Right renal cortex interstitium (tissue), 3 donors: Measurements from ENCODE around the gene LCOR. TPM values are rescaled to one million over a fixed set of nuclear protein-coding genes. Genes with fewer than 3 reads are reported as not detected.
"Not testable (repeated sequence)": the region's sequence is repeated elsewhere in the genome, so short reads cannot be mapped to it uniquely, and the experiment has no call there.

ENCODE experiments used
- DNase-seq, 3 donors: peaks; one replicate each; pipeline ENCODE4 v3.0.0-alpha.2; 2013; ENCODE audit warnings: low read depth in 3 of 3, low spot score in 2 of 3
- polyA plus RNA-seq, 3 donors: library from polyadenylated mRNA; unstranded; fragments of 120-200 nt; gene quantifications; one replicate each; pipeline ENCODE4 v1.2.1, GENCODE V29; 2013; ENCODE audit not compliant: insufficient read length in 3 of 3

The LCOR gene
- polyA plus RNA-seq, 3 donors: 26.5 to 28.5 (median 28.5) TPM

DNA sequence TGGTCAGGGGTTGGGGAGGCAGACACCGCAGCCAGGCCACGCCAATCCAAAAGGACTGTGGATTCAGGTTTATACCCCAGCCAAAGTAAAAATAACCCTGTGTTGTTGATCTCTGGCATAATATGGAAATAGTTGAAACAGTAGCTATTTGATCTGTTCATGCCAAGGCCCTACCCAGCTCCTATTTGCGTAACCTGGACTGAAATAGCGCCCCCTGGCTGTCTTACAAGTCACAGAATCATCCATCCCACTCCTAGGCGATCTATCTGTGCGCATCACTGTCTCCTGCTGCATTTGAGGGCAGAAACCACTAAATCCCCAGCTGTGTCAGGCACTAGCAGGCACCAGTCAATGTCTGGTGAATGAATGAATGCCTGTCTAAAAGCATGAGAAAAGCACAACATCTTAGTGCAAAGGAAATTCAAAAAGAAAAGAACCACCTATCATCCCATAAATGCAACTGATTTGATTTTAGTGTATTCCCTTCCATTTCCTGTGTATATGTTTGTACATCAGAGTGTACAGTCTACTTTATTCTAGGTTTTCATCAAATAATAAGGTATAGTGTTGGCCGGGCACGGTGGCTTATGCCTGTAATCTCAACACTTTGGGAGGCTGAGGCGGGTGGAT lies 193.6 kb downstream of the LCOR start:
- peak in 2 of 3 donors; percentile 23 to 31 for DNase-seq

DNA sequence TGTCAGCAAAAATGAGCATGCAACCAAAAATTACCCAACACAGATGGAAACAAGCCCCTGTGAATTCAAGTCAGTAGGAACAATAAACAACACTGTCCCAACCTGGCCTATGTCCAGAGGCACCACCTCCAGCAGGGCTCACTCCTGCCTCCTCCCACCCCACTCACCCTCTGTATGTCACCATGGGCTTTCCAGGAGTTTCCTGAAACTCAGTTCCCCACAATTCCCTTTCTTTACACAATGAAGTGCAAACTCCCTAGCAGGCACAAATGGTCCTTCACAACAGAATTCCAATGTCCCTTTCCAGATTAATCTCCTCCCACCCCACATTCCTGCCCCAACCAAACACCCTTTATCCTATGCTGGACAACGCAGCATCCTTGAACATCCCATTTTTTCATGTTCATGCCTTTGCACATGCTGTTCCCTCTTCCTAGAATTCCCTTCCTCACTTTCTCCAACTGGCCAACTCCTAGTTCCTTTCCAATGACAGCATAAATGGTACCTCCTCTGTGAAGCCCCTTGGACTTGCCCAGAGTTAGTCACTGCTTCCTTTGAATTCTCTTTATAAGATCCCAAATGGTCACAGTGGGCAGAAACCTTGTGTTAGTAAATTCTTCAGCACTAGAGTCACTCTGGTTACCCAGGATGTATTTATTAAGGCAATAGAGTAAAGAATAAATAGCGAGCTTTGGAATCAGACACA lies 196.2 kb downstream of the LCOR start:
- DNase-seq: no peak

DNA sequence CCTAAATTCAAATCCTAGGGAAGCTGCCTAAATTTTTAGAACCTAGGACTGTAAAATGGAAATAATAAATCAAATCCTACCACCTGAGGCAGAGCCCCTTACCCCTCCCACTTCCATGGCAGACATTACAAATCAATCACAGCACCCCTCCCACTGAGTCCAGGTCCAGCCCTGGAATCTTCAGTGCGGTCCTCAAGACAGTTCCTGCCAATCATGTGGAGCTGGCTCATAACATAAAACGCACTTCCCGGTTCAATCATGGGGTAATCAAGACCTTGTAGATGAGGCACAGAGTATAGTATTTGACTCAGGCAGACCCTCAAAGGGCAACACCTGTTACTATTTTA lies 196.7 kb downstream of the LCOR start:
- no peak for DNase-seq

DNA sequence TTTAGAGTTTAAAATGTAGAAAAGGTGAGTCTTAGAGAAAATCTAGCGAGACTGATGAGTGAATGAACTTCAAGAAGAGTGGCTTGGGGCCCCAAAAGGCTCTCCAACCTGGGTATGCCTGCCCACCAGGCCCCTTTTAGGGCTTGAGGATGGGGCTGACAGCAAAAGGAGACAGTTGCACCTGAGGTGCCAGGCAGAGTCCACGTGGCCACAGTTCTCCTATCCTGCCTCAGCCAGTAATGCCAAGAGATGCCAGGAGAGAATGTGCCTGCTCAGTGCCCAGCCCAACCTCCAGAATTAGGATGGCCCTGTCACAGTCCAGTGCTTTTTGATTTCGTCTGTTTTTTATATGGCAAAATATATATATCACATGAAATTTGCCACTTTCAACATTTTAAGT lies 197.2 kb downstream of the LCOR start:
- no peak for DNase-seq

DNA sequence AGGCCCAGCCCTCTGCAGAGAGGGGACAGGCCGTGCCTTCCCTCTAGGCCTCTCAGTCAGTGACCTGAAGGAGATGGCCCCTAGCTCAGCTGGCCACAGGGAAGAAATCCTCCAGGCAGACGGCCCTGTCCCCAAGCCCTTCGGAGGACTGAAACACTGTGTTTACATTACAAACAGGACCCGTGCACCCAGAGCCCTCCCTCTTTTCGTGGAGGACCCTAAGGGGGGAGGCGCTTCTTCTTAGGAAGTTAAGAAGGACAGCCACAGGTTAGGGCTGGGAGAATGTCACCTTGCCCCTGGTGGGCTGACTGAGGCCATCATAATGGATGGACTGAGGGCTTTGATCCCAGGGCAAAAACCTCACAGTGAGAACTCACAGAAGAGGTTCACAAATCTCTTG lies 198.8 kb downstream of the LCOR start:
- no peak for DNase-seq

DNA sequence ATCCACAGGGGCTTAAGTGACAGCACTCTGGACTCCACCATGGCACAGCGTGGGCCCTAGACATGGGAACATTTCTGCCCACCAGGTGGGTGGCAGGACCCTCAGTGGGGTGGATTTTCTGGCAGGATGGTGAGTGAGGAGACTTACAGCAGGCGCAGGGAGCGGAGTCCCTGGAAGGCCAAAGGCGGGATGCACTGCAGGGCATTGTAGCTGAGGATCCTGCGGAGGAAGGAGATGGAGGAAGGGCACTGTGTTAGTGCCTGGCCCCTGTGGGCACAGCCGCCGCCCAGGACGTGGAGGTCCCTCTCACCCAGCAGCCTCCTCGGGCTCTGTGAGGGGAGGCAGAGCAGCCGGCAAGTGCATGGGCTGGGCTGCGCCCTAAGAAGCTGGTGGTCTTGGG lies 199.4 kb downstream of the LCOR start:
- DNase-seq: no peak

DNA sequence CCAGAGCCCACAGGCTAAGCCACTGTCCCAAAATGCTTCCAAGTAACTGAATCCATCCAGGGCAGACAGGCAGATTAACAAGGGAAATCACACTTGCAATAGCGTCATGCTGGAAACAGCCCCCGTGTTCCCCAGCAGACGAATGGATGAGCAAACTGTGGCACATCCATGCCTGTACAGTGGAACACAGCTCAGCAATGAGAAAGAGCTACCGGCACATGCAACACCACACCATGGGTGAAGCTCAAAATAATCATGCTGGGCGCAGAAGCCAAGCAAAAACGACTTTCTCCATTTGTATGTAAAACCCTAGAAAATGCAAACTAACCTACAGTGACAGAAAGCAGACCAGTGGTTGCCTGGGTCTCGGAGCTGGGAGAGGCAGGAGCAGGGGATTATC lies 200.5 kb downstream of the LCOR start:
- DNase-seq: no peak

DNA sequence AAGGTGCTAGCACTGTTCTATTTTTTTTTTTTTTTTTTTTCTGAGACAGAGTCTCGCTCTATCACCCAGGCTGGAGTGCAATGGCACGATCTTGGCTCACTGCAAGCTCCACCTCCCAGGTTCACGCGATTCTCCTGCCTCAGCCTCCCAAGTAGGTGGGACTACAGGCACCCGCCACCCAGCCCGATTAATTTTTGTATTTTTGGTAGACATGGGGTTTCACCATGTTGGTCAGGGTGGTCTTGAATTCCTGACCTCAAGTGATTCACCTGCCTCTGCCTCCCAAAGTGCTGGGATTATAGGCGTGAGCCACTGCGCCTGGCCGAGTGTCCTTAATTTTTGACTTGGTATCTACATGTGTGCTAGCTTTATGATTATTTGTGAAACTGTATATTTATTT lies 201.7 kb downstream of the LCOR start:
- DNase-seq: not testable (repeated sequence)

DNA sequence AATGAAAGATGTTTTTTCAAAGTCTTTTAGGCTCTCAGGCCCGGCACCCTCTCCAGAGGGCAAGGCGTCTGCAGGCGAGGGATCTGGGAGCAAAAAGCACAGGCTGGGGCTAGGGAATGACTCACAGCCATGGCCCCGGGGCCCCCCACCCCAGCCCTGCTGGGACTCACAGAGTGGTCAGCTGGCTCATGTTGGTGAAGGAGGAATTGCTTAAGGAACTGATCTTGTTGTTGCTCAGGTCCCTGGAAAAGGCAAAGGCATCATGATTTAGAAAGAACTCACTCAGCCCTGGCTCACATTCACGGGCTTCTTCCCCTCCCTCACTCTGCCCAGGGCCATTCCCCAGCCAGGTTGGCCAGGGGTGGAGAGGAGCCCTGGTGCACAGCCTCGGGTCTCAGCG lies 202.2 kb downstream of the LCOR start:
- DNase-seq: no peak

DNA sequence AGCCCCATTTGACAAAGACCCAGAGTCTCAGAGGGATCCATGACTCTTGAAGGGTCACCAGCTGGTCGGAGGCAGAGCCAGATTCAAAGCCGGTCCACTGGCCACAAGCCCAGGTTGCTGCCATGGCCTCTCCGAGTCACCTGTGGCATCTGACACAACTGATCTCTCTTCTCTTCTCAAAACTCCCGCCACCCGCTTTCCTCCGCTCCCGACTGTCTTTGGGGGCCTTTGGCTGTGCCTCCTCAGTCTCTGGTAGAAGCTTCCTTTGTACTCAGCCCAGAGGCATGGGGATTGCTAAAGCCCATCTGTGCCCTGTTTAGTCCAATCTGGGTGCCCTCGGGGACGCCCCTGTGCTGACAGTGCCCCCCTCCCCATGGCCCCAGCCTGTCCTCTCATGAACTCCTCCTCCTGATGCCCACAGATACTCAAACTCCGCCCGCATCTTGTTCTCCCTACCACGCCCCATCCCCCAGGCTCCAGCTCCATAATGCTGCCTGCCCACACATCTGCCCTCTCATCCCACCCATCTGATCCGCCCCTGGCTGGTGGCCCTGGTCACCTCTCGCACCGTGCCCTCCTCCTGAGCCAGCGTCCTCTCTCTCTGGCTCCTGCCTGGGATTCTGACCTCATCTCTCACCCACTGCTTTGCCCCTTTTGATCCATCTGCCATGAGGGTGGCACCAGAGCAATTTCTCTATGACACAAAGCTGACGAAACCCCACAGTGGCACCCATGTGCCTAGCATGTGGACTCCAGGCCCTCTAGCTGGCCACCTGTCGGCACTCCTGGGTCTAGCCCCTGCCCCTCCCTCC lies 203.1 kb downstream of the LCOR start:
- no peak for DNase-seq

DNA sequence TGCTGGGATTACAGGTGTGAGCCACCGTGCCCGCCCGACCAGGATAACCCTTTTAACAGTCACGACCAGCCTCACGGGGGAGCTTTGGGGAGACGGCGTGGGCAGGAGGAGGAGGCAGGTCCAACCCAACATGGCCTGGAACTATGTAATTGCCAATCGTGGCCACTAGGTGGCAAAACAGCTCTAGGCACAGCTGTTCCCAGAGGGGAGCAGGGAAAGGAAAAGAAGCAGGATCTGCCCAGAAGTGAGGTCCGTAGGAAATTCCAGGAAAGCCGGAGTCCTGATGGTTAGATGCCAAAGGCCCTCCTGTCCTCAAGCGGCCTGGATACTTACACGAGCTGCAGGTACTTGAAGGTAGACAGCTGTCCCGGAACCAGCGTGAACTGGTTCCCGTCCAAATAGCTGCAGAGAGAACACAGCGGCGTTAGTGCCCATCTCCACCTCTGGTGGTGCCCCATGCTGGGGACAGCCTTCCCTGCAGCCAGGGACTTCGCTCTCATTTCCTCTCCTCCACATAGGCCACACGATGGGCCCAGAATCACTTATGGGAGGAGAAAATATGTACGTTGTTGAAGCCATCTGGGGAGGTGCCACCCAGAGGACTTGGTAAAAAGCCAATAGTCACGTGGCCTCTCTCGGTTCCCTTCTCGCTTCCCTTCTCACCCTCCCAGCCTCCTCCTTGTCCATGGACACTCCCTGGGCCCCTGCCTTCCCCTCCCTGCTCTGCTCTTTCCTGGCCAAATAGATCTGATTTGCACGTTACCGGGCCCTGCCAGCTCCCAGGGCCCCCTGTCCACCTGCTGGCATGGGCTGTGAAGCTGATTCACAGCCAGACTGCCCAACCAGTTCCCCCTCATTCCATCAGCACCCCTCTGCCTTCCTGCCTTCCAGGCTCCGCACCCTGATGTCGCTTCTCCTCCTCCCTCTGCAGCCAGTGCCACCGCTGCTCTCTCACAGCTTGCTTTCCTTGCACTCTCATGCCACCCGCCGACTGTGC lies 205.6 kb downstream of the LCOR start:
- peak; percentile 65 to 73 (median 67) for DNase-seq

DNA sequence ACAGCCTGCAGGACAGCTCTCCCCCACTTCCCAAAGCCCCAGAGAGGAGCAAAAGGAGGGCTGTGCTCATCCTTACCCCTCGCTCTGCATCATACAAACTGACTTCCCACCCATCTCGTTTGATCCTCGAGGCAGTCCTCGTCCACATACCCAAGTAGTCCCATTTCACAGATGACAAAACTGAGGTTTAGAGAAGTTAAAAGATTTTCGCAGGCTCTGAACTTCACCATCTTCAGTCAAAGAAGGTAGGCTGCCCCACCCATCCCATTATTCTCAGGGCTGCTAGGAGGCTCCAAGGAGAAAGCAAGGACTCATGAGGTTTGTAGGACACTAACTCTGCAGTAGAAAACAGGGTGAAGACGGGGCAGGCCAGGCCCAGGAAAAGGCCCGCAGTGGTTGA lies 206.6 kb downstream of the LCOR start:
- DNase-seq: no peak

DNA sequence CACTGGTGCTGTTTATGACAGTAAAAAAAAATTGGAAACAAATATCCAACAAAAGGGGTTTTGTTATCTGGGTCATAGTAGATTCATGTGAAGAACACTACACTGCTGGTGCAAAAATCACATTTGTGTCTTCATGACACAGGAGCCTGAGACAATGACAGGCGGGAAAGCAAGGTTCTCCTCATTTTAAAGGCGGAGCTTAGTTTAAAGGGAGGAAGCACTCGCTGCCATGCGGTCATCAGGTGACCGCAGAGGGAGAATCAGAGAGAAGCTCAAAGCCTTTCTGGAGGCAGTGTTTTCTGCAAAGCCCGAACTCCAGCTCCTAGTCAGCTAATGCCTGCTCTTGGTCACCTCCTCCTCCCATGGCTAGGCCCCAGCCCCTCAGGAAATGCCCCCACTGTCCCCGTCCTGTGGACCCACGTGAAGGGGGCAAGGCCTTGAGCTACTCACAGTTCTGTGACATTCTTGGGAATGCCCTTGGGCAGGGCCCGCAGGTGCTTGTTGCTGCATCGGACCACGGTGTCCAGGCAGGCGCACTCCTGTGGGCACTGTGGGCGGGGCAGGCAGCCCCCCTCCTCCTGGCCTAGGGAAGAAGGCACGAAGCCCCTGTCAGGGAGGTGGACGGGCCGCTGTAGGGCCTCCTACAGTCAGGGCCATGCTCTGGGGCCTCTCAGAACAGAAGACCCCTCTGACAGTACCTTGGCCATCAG lies 207.6 kb downstream of the LCOR start:
- no peak for DNase-seq

DNA sequence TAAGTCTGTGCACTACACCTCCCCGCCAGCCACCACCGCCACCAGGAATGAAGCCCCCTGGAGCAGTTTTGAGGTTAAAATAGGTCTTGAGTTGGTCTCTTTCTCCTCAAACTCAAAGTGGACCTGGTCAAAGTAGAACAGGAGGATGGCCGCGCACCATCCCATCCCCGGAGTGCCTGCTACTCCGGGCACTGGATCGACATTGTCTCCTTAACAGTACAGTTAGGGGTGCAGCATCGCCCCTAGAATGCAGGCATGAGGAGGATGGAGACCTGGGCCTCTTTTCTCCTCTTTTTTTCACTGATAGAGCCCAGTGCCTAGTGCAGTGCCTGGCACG lies 208.1 kb downstream of the LCOR start:
- no peak for DNase-seq

DNA sequence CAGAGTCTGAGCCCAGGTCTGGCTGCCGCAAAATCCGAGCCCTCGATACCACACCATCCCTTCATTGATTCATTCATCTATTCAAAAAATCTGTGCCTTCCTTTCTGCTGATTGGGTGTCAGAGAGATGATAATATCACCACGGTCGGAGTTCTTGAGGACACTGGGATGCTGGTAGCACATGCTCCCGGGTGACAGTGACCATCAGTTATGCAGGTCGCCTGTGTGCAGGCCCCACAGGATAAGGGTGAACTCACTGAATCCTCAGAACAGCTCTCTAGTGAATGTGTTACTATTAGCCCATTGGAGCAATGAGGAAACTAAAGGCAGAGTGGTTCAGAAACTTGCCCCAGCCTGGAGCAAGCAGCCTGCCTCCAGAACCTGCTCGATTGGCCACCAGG lies 208.6 kb downstream of the LCOR start:
- DNase-seq: no peak

DNA sequence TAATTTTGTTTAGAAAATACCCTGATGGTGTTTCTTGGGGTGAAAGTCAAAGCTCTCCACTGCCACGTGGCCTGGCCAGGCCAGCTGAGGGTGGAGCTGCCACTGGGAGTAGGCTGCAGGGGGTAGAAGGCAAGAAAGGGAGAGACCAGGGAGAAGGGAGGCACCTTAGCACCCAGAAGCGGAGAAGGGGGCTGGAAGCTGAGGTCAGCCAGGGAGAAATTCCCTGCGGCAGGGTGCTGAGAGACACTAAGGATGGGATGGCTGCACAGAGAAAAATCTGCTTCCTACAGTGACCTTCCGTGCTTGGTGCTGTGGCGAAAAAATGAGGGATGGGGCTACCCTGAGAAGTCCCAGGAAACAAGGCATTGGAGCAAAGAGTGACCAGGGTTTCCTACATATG lies 210.0 kb downstream of the LCOR start:
- no peak for DNase-seq

DNA sequence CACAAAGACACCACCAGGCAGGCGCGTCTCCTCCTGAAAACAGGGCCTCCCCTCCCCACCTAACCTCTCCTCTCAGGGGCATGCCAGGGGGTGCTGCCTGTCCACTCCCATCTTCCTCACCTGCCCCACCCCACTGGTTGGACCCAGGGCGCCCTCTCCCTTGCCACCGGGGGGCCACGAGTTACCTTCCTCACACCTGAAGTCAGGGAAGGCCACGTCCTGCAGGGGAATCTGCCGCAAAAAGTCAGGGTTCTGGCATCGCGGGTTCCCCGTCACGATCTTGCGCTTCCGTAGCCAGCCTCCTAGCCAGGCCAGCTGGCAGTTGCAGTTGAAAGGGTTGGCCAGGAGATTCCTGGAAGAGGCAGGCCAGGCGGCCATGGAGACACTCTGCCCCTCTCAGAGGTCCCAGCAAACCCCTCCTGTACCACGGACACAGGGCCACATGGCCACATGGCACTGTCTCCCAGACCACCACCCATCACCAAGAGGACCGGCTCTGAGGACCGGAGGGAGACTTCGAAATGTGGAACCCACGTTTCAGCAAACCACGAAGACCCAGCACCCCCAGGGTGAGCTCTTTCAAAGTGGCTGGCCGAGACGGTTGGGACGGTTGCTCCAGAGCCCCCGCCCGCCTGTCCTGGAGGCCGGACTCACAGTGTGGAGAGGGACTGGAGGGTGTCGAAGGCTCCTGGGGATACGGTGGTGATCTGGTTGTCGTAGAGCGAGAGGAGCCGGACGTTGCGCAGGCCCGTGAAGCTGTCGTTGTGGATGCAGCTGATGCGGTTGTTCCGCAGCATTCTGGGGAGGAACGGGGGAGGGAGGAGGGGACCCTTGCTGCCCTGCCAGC lies 210.8 kb downstream of the LCOR start:
- DNase-seq: no peak

DNA sequence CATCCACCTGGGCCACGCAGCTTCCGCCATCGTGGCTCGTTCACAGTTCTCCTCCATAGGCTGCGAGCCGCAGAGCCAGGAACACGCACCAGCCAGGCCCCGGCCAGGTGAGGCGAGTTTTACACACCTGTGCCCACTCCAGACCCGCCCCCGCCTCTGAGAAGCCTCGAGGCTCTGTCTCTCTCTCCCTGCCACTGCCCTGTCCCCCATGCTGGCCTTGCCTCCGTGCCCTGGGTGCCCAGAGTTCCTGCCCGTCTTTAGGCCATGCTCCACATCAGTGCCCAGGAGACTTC lies 211.4 kb downstream of the LCOR start:
- DNase-seq: no peak
